Measurements from ENCODE around the gene NAALADL2. TPM values are rescaled to one million over a fixed set of nuclear protein-coding genes. Genes with fewer than 3 reads are reported as not detected.

NAALADL2 gene
- total and polyA plus RNA-seq, 2 of the 8 experiments (the other 6 are each of a cell fraction or from before 2014, with no cell fraction given): 0.12 to 0.22 TPM

DNA sequence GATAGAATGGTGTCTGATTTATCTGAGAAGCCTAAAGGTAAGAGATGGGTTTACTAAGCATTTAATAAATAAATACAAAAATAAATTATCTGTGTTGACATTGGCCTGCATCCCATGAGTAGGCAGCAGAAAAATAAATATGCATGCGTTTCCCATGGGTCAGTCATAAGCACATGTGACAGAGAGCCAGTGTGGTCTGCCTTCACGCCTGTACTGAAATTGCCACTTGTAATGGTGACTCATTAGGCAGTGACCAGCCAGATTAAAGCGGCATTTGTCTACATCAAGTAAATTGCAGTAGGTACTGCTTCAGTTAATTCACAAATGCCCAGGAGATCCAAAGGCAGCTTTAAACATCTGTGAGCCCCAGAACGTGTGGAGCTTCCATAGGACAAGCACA is 399.6 kb downstream of the NAALADL2 start:
- no peak overlapping the region for H2AK5ac ChIP-seq (ENCODE audit: low read depth, low read length)
- H3K4ac ChIP-seq (replicated peaks; ENCODE audit: insufficient read length, low read depth, low read length): no peak overlapping the region
- CTCF ChIA-PET (ENCODE audit: partially characterized antibody): no interaction called here
- no peak overlapping the region for H3K4me3 ChIP-seq (ENCODE audit: extremely low read depth in 1 of 4, insufficient read depth in 2 of 4, low read depth in 3 of 4, low read length in 4 of 4)
- H3K4me1 ChIP-seq (replicated peaks in 1 of 4; ENCODE audit: control insufficient read depth in 3 of 4, insufficient read depth in 4 of 4, low read length in 3 of 4): no peaks in the 10 kb centered on the region
- no peak for FAIRE-seq
- H3K9ac ChIP-seq (replicated peaks in 1 of 4; ENCODE audit: extremely low read depth in 1 of 4, low read depth in 3 of 4, low read length in 3 of 4): no peak overlapping the region
- no peaks in the 10 kb centered on the region for H4K20me1 ChIP-seq (replicated peaks in 1 of 2; ENCODE audit: control insufficient read depth in 1 of 2, insufficient read depth in 2 of 2, low read length in 2 of 2)
- TF ChIP-seq JUN (IDR thresholded peaks at IDR 0.05; ENCODE audit: low read depth, low read length): no peak
- TF ChIP-seq MAX (IDR thresholded peaks at IDR 0.05): no peak
- no peak for TF ChIP-seq YY1 (IDR thresholded peaks at IDR 0.05; ENCODE audit: low read depth, low read length)
- TF ChIP-seq ASH2L (IDR thresholded peaks at IDR 0.05; ENCODE audit: low read length): no peak
- TF ChIP-seq EP300 (IDR thresholded peaks at IDR 0.05; ENCODE audit: borderline replicate concordance in 1 of 2, low read depth in 2 of 2, low read length in 2 of 2): no peak
- no peak for TF ChIP-seq RAD21 (IDR thresholded peaks at IDR 0.05 in 1 of 2, conservative IDR thresholded peaks at IDR 0.05 in 1 of 2; ENCODE audit: low read depth in 2 of 2, low read length in 2 of 2)
- TF ChIP-seq, protein P1, sequence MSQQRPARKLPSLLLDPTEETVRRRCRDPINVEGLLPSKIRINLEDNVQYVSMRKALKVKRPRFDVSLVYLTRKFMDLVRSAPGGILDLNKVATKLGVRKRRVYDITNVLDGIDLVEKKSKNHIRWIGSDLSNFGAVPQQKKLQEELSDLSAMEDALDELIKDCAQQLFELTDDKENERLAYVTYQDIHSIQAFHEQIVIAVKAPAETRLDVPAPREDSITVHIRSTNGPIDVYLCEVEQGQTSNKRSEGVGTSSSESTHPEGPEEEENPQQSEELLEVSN (IDR thresholded peaks at IDR 0.05): no peak
- TF ChIP-seq, protein P2, sequence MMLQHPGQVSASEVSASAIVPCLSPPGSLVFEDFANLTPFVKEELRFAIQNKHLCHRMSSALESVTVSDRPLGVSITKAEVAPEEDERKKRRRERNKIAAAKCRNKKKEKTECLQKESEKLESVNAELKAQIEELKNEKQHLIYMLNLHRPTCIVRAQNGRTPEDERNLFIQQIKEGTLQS (IDR thresholded peaks at IDR 0.05; ENCODE audit: insufficient read depth, low read depth, low read length): no peak
- no peak for TF ChIP-seq TCF12 (IDR thresholded peaks at IDR 0.05; ENCODE audit: low read depth, low read length)
- DNase-seq (ENCODE audit: low read depth in 1 of 2, low spot score in 2 of 2): no peak
- no peak overlapping the region for H3K14ac ChIP-seq (ENCODE audit: insufficient read length)
- no peaks in the 10 kb centered on the region for H3K27me3 ChIP-seq (replicated peaks in 1 of 4; ENCODE audit: control insufficient read depth in 3 of 4, extremely low read depth in 1 of 4, insufficient read depth in 3 of 4, low read length in 3 of 4)
- H4K91ac ChIP-seq (replicated peaks; ENCODE audit: insufficient read length, low read length): no peak overlapping the region
- WGBS, 2 experiments (ENCODE audit: extremely low coverage in 1 of 2, insufficient coverage in 1 of 2, insufficient read length in 1 of 2, insufficient replicate concordance in 2 of 2, low coverage in 1 of 2, low lambda C conversion rate in 2 of 2, missing lambda C conversion rate in 1 of 2): 95% methylated on average over 4 of the region's 4 CpGs; no CpG with 5 or more reads in 1 of the 2 experiments
- H3K9me3 ChIP-seq (ENCODE audit: insufficient read depth in 2 of 2, low read depth in 1 of 2, low read length in 1 of 2): no peaks in the 10 kb centered on the region
- no peak overlapping the region for H3K27ac ChIP-seq (ENCODE audit: low read depth, low read length)
- H2BK12ac ChIP-seq (ENCODE audit: low read depth, low read length): no peak overlapping the region
- H4K8ac ChIP-seq (ENCODE audit: extremely low read depth, insufficient read depth, low read length): no peak overlapping the region
- H3K79me1 ChIP-seq (ENCODE audit: low read depth, low read length): no peaks in the 10 kb centered on the region
- no peak overlapping the region for H2BK15ac ChIP-seq (ENCODE audit: low read length)
- H3K36me3 ChIP-seq (ENCODE audit: control insufficient read depth in 2 of 4, insufficient read depth in 4 of 4, low read length in 3 of 4): no peaks in the 10 kb centered on the region
- no peak overlapping the region for H2AFZ ChIP-seq (ENCODE audit: low read length)
- POLR2A ChIA-PET (ENCODE audit: partially characterized antibody): no interaction called here
- no peak overlapping the region for H2BK20ac ChIP-seq (ENCODE audit: low read length)
- H3K18ac ChIP-seq (ENCODE audit: extremely low read depth, low read length): no peak overlapping the region
- no peak overlapping the region for H3K4me2 ChIP-seq (ENCODE audit: insufficient read depth in 1 of 2, low read depth in 2 of 2, low read length in 2 of 2)
- H4K5ac ChIP-seq (ENCODE audit: insufficient read length, low read depth, low read length): no peak overlapping the region
- no peak overlapping the region for H2BK5ac ChIP-seq (ENCODE audit: low read depth, low read length)
- H3K79me2 ChIP-seq (ENCODE audit: control insufficient read depth in 1 of 2, insufficient read depth in 2 of 2, low read length in 2 of 2): no peaks in the 10 kb centered on the region
- no peaks in the 10 kb centered on the region; the same call in 1 of the 2 replicates for H3K23me2 ChIP-seq (ENCODE audit: low read depth, low read length)
- no peak overlapping the region for H3K56ac ChIP-seq (replicated peaks; ENCODE audit: insufficient read length, low read depth, low read length)
- no peak overlapping the region for H2BK120ac ChIP-seq (replicated peaks; ENCODE audit: low read depth, low read length)
- H3K23ac ChIP-seq (ENCODE audit: insufficient read length): no peak overlapping the region
